ENCODE measurements around the gene LMX1A.

LMX1A gene

DNA sequence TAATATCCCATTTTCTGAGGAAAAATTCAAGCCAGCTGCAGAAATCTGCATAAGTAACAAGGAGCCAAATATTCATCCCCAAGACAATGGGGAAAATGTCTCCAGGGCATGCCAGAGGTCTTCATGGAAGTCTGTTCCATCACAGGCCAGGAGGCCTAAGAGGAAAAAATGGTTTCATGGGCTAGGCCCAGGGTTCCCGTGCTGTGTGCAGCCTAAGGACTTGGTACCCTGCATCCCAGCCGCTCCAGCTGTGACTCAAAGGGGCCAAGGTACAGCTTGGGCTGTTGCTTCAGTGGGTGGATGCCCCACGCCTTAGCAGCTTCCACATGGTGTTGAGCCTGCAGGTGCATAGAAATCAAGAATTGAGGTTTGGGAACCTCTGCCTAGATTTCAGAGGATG is 173.5 kb downstream of the LMX1A start:
- peaks cover 0 to 3% (median 0%) of the 10 kb centered on the region in 3 experiments for H3K27me3 ChIP-seq (ENCODE audit: control insufficient read depth in 3 of 3, insufficient read depth in 3 of 3, low read depth in 1 of 3, low read length in 3 of 3)
- H2AFZ ChIP-seq (ENCODE audit: low read length) = no peak overlapping the region
- no peak overlapping the region for H2AK5ac ChIP-seq (ENCODE audit: low read depth, low read length)
- H3K27ac ChIP-seq (replicated peaks; ENCODE audit: low read length) = no peak overlapping the region
- no peaks in the 10 kb centered on the region for H3K9me3 ChIP-seq (replicated peaks in 1 of 2; ENCODE audit: control insufficient read depth in 2 of 2, insufficient read depth in 1 of 2, low read depth in 1 of 2, low read length in 2 of 2)
- H3K4me1 ChIP-seq (ENCODE audit: control insufficient read depth in 2 of 2, insufficient read depth in 1 of 2, low read depth in 1 of 2, low read length in 2 of 2) = no peaks in the 10 kb centered on the region
- H2BK15ac ChIP-seq (ENCODE audit: low read length) = no peak overlapping the region
- no peak overlapping the region for H3K4ac ChIP-seq (ENCODE audit: low read length)
- no peaks in the 10 kb centered on the region for H3K79me1 ChIP-seq (ENCODE audit: low read depth, low read length)
- H2BK5ac ChIP-seq (ENCODE audit: low read length) = no peak overlapping the region
- DNase-seq (ENCODE audit: low spot score) = no peak
- H3K14ac ChIP-seq (ENCODE audit: low read length) = no peak overlapping the region
- H2BK120ac ChIP-seq (ENCODE audit: low read depth, low read length) = no peak overlapping the region
- WGBS, 2 donors (ENCODE audit: extremely low coverage in 2 of 2, insufficient read length in 2 of 2, insufficient replicate concordance in 1 of 2) = no CpG with 5 or more reads among the region's 3 CpGs
- no peak overlapping the region for H4K91ac ChIP-seq (ENCODE audit: low read depth, low read length, poor library complexity)
- no peak overlapping the region for H3K18ac ChIP-seq (ENCODE audit: low read length)
- no peak overlapping the region for H3K4me2 ChIP-seq (ENCODE audit: insufficient read depth, low read length, poor library complexity, severe bottlenecking)
- H3K4me3 ChIP-seq (ENCODE audit: low read length in 2 of 2) = no peak overlapping the region
- H2BK12ac ChIP-seq (ENCODE audit: low read length) = no peak overlapping the region
- H3K9ac ChIP-seq (ENCODE audit: low read depth, low read length, poor library complexity) = no peak overlapping the region
- H3K36me3 ChIP-seq (replicated peaks in 1 of 2; ENCODE audit: control insufficient read depth in 2 of 2, insufficient read depth in 2 of 2, low read length in 2 of 2) = no peaks in the 10 kb centered on the region
- no peak overlapping the region for H3K23ac ChIP-seq (ENCODE audit: low read depth, low read length, poor library complexity)
- no peak overlapping the region for H4K8ac ChIP-seq (ENCODE audit: low read depth, low read length)

DNA sequence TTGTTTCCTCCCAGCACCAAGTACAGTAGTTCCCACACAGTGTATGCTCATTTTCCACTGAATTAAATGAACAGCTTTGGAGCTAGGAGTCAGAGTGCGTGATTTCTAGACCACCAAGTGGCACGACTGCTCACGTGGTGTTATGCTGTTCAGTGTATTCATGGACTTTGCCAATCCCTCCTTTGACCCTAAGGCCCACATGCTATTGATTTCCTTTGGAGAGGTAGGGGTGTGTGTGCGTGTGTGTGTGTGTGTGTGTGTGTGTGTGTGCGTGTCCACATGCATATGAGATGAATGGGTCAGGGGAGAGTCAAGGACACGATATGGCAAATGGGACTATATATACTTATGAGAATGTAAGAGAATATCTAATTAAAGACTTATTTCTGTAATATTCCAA is 177.2 kb downstream of the LMX1A start:
- Histone ChIP-seq H3K4me1 (ENCODE audit: control insufficient read depth in 2 of 2, insufficient read depth in 1 of 2, low read depth in 1 of 2, low read length in 2 of 2) (no peaks in the 10 kb centered on the region), H2BK120ac (ENCODE audit: low read depth, low read length) (no peak overlapping the region), H3K14ac (ENCODE audit: low read length) (no peak overlapping the region), H3K4me3 (ENCODE audit: low read length in 2 of 2) (no peak overlapping the region), H3K36me3 (replicated peaks in 1 of 2; ENCODE audit: control insufficient read depth in 2 of 2, insufficient read depth in 2 of 2, low read length in 2 of 2) (no peaks in the 10 kb centered on the region), H2BK12ac (ENCODE audit: low read length) (no peak overlapping the region), H4K8ac (ENCODE audit: low read depth, low read length) (no peak overlapping the region), H3K27me3 (ENCODE audit: control insufficient read depth in 3 of 3, insufficient read depth in 3 of 3, low read depth in 1 of 3, low read length in 3 of 3) (peaks cover 0 to 3% (median 0%) of the 10 kb centered on the region in 3 experiments), H3K4me2 (ENCODE audit: insufficient read depth, low read length, poor library complexity, severe bottlenecking) (no peak overlapping the region), H3K27ac (replicated peaks; ENCODE audit: low read length) (no peak overlapping the region), H3K79me1 (ENCODE audit: low read depth, low read length) (no peaks in the 10 kb centered on the region), H3K23ac (ENCODE audit: low read depth, low read length, poor library complexity) (no peak overlapping the region), H4K91ac (ENCODE audit: low read depth, low read length, poor library complexity) (no peak overlapping the region), H3K9me3 (replicated peaks in 1 of 2; ENCODE audit: control insufficient read depth in 2 of 2, insufficient read depth in 1 of 2, low read depth in 1 of 2, low read length in 2 of 2) (no peaks in the 10 kb centered on the region), H2BK5ac (ENCODE audit: low read length) (no peak overlapping the region), H3K9ac (ENCODE audit: low read depth, low read length, poor library complexity) (no peak overlapping the region), H3K18ac (ENCODE audit: low read length) (no peak overlapping the region), H2BK15ac (ENCODE audit: low read length) (no peak overlapping the region), H2AFZ (ENCODE audit: low read length) (no peak overlapping the region), H2AK5ac (ENCODE audit: low read depth, low read length) (no peak overlapping the region), H3K4ac (ENCODE audit: low read length) (no peak overlapping the region)
- no peak for DNase-seq (ENCODE audit: low spot score)
- no CpG with 5 or more reads among the region's 6 CpGs for WGBS, 2 donors (ENCODE audit: extremely low coverage in 2 of 2, insufficient read length in 2 of 2, insufficient replicate concordance in 1 of 2)

DNA sequence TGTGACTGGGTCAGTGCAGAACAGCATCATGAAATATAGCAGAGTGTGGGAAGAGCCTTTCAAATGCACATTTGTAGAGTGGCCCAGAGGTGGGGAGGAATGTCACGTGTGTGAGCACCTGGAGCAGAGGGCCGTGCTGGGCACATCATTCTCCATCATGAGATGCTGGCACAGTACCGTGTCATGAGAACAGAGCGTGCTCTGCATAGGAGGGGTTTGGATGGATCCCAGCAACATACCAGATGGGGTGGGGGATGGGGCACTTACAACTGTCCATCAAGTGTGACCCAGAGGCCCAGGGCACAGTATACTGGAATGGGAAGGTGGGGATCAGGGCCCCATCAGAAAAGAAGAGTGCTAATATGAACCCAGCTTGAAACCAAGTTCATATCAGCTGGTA is 182.0 kb downstream of the LMX1A start:
- Histone ChIP-seq H4K8ac (ENCODE audit: low read depth, low read length) (no peak overlapping the region), H2BK5ac (ENCODE audit: low read length) (no peak overlapping the region), H3K14ac (ENCODE audit: low read length) (no peak overlapping the region), H3K36me3 (replicated peaks in 1 of 2; ENCODE audit: control insufficient read depth in 2 of 2, insufficient read depth in 2 of 2, low read length in 2 of 2) (no peaks in the 10 kb centered on the region), H3K4me1 (ENCODE audit: control insufficient read depth in 2 of 2, insufficient read depth in 1 of 2, low read depth in 1 of 2, low read length in 2 of 2) (no peaks in the 10 kb centered on the region), H2AFZ (ENCODE audit: low read length) (no peak overlapping the region), H3K18ac (ENCODE audit: low read length) (no peak overlapping the region), H3K27me3 (ENCODE audit: control insufficient read depth in 3 of 3, insufficient read depth in 3 of 3, low read depth in 1 of 3, low read length in 3 of 3) (peaks cover 0 to 3% (median 0%) of the 10 kb centered on the region in 3 experiments), H3K9ac (ENCODE audit: low read depth, low read length, poor library complexity) (no peak overlapping the region), H3K23ac (ENCODE audit: low read depth, low read length, poor library complexity) (no peak overlapping the region), H3K9me3 (replicated peaks in 1 of 2; ENCODE audit: control insufficient read depth in 2 of 2, insufficient read depth in 1 of 2, low read depth in 1 of 2, low read length in 2 of 2) (no peaks in the 10 kb centered on the region), H2BK12ac (ENCODE audit: low read length) (no peak overlapping the region), H2AK5ac (ENCODE audit: low read depth, low read length) (no peak overlapping the region), H3K4me2 (ENCODE audit: insufficient read depth, low read length, poor library complexity, severe bottlenecking) (no peak overlapping the region), H4K91ac (ENCODE audit: low read depth, low read length, poor library complexity) (no peak overlapping the region), H3K4me3 (ENCODE audit: low read length in 2 of 2) (no peak overlapping the region), H2BK15ac (ENCODE audit: low read length) (no peak overlapping the region), H2BK120ac (ENCODE audit: low read depth, low read length) (no peak overlapping the region), H3K79me1 (ENCODE audit: low read depth, low read length) (no peaks in the 10 kb centered on the region), H3K27ac (replicated peaks; ENCODE audit: low read length) (no peak overlapping the region), H3K4ac (ENCODE audit: low read length) (no peak overlapping the region)
- no peak for DNase-seq (ENCODE audit: low spot score)
- no CpG with 5 or more reads among the region's 4 CpGs for WGBS, 2 donors (ENCODE audit: extremely low coverage in 2 of 2, insufficient read length in 2 of 2, insufficient replicate concordance in 1 of 2)

DNA sequence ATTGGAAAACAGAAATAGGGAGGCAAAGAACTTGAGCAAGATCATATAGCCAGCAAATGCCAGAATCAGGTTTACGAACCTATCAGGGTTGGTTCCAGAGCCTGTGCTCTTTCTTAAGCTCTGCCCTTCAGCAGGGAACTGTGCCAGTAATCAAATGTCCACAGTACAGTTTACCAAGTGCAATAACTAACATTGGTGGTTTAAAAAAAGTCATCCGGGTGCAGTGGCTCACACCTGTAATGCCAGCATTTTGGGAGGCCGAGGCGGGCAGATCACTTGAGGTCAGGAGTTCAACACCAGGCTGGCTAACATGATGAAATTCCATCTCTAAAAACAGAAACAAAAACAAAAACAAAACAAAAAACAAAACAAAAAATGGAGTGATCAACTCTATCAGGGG is 182.7 kb downstream of the LMX1A start:
- Histone ChIP-seq H3K4me2 (ENCODE audit: insufficient read depth, low read length, poor library complexity, severe bottlenecking) (no peak overlapping the region), H3K79me1 (ENCODE audit: low read depth, low read length) (no peaks in the 10 kb centered on the region), H3K4ac (ENCODE audit: low read length) (no peak overlapping the region), H3K14ac (ENCODE audit: low read length) (no peak overlapping the region), H4K8ac (ENCODE audit: low read depth, low read length) (no peak overlapping the region), H2BK12ac (ENCODE audit: low read length) (no peak overlapping the region), H3K36me3 (replicated peaks in 1 of 2; ENCODE audit: control insufficient read depth in 2 of 2, insufficient read depth in 2 of 2, low read length in 2 of 2) (no peaks in the 10 kb centered on the region), H2AFZ (ENCODE audit: low read length) (no peak overlapping the region), H4K91ac (ENCODE audit: low read depth, low read length, poor library complexity) (no peak overlapping the region), H2BK5ac (ENCODE audit: low read length) (no peak overlapping the region), H3K9me3 (replicated peaks in 1 of 2; ENCODE audit: control insufficient read depth in 2 of 2, insufficient read depth in 1 of 2, low read depth in 1 of 2, low read length in 2 of 2) (no peaks in the 10 kb centered on the region), H3K23ac (ENCODE audit: low read depth, low read length, poor library complexity) (no peak overlapping the region), H3K4me3 (ENCODE audit: low read length in 2 of 2) (no peak overlapping the region), H3K27ac (replicated peaks; ENCODE audit: low read length) (no peak overlapping the region), H2BK120ac (ENCODE audit: low read depth, low read length) (no peak overlapping the region), H3K9ac (ENCODE audit: low read depth, low read length, poor library complexity) (no peak overlapping the region), H3K4me1 (ENCODE audit: control insufficient read depth in 2 of 2, insufficient read depth in 1 of 2, low read depth in 1 of 2, low read length in 2 of 2) (no peaks in the 10 kb centered on the region), H2AK5ac (ENCODE audit: low read depth, low read length) (no peak overlapping the region), H3K27me3 (ENCODE audit: control insufficient read depth in 3 of 3, insufficient read depth in 3 of 3, low read depth in 1 of 3, low read length in 3 of 3) (no peaks in the 10 kb centered on the region), H3K18ac (ENCODE audit: low read length) (no peak overlapping the region), H2BK15ac (ENCODE audit: low read length) (no peak overlapping the region)
- DNase-seq (ENCODE audit: low spot score) = no peak
- WGBS, 2 donors (ENCODE audit: extremely low coverage in 2 of 2, insufficient read length in 2 of 2, insufficient replicate concordance in 1 of 2) = no CpG with 5 or more reads among the region's 4 CpGs

All from neuronal stem cell (in vitro differentiated cells).